Smooth muscle cell (in vitro differentiated cells): ENCODE data around the gene DLG3. TPM values are rescaled to one million over a fixed set of nuclear protein-coding genes. Genes with fewer than 3 reads are reported as not detected.

Experiments used
- DNase-seq: peaks from one replicate; lab custom pipeline; 2025; ENCODE audit not compliant: unreplicated experiment; lab: John Stamatoyannopoulos, UW
- H2AFZ ChIP-seq: fragments of 200-600 bp; sonication (generic); 2 replicates; pipeline ENCODE4 v1.6.0; 2016; ENCODE audit warnings: antibody characterized with exemption, low read depth, mild to moderate bottlenecking
- H3F3A ChIP-seq: fragments of 200-600 bp; sonication (generic); 2 replicates; pipeline ENCODE4 v1.6.0; 2017; ENCODE audit warnings: antibody characterized with exemption, low read depth
- H3K27ac ChIP-seq: fragments of 200-600 bp; sonication (generic); 2 replicates; pipeline ENCODE4 v1.5.1; 2016; ENCODE audit warnings: low read depth, mild to moderate bottlenecking
- H3K27me3 ChIP-seq: fragments of 200-600 bp; sonication (generic); 2 replicates; pipeline ENCODE4 v1.6.1; 2016; ENCODE audit warnings: low read depth, mild to moderate bottlenecking
- H3K36me3 ChIP-seq: fragments of 200-600 bp; sonication (generic); 2 replicates; pipeline ENCODE4 v1.5.1; 2016; ENCODE audit warnings: low read depth
- H3K4me1 ChIP-seq: fragments of 200-600 bp; sonication (generic); 2 replicates; pipeline ENCODE4 v1.5.1; 2016; ENCODE audit warnings: low read depth
- H3K4me2 ChIP-seq: fragments of 200-600 bp; sonication (generic); 2 replicates; pipeline ENCODE4 v1.6.0; 2016; ENCODE audit warnings: mild to moderate bottlenecking
- H3K4me3 ChIP-seq: fragments of 200-600 bp; sonication (generic); 2 replicates; pipeline ENCODE4 v1.5.1; 2016; ENCODE audit warnings: mild to moderate bottlenecking
- H3K79me2 ChIP-seq: fragments of 200-600 bp; sonication (generic); 2 replicates; pipeline ENCODE4 v1.6.0; 2016; ENCODE audit warnings: low read depth, mild to moderate bottlenecking
- H3K9ac ChIP-seq: fragments of 200-600 bp; sonication (generic); 2 replicates; pipeline ENCODE4 v1.6.0; 2016; ENCODE audit warnings: low read depth
- H3K9me3 ChIP-seq: fragments of 200-600 bp; sonication (generic); replicated peaks from 2 replicates; pipeline ENCODE4 v1.5.1; 2016; ENCODE audit warnings: low read depth
- H4K20me1 ChIP-seq: fragments of 200-600 bp; sonication (generic); 2 replicates; pipeline ENCODE4 v1.6.0; 2016; ENCODE audit warnings: low read depth
- CTCF ChIP-seq: fragments of 200-600 bp; sonication (generic); IDR thresholded peaks from 2 replicates; pipeline ENCODE4 v1.5.1; 2017; ENCODE audit warnings: borderline replicate concordance, mild to moderate bottlenecking, antibody characterized with exemption; ENCODE audit not compliant: insufficient read depth, poor library complexity, severe bottlenecking
- WGBS: methylation state at CpG from one replicate; pipeline ENCODE4 v1.1.7; 2016; ENCODE audit warnings: low lambda C conversion rate; 5-methylcytosine and 5-hydroxymethylcytosine counted together
- polyA plus RNA-seq: library from polyadenylated mRNA; unstranded; fragments of >200 nt; fragmentation: Nextera tagmentation; extraction: Ambion mirVana; gene quantifications from 2 replicates; pipeline ENCODE4 v1.2.1, GENCODE V29; 2016
- total RNA-seq: library from RNA; depleted of rRNA; stranded (reverse); fragments of >200 nt; gene quantifications from 2 replicates; pipeline ENCODE4 v1.2.3, GENCODE V29; 2014

Gene DLG3
- total and polyA plus RNA-seq, 2 experiments from 2014 or later: 14.5 to 39.6 TPM

GRCh38 chrX:70456256-70456655 is 11.6 kb downstream of the DLG3 start:
- Histone ChIP-seq H4K20me1 (no peaks in the 10 kb centered on the region), H3K36me3 (no peaks in the 10 kb centered on the region), H3K27ac (no peak overlapping the region), H3K4me2 (peak overlapping the region; percentile 89), H3K79me2 (no peaks in the 10 kb centered on the region), H3K4me1 (no peaks in the 10 kb centered on the region), H3K9me3 (no peaks in the 10 kb centered on the region), H2AFZ (no peak overlapping the region), H3K9ac (no peak overlapping the region), H3K27me3 (no peaks in the 10 kb centered on the region), H3K4me3 (peak overlapping the region; percentile 67), H3F3A (no peaks in the 10 kb centered on the region)
- no peak for DNase-seq
- WGBS: 67% methylated on average over 2 of the region's 2 CpGs
- TF ChIP-seq CTCF: no peak

DNA sequence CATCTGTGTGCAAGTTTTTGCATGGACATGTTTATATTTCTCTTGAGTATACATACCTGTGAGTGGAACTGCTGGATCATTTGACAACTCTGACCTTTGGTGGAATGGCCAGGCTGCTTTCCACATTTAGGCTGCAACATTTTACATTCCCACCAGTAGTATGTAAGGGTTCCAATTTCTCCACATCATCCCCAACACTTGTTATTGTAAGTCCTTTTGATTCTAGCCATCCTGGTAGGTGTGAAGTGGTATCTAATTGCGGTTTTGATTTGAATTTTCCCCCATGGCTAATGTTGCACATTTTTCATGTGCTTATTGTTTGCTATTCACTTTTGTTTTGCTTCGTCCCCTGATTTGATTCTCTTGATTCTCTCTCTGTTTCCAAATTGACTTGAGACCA is 16.4 kb downstream of the DLG3 start:
- Histone ChIP-seq H3K79me2 (no peaks in the 10 kb centered on the region), H3K9ac (no peak overlapping the region), H3F3A (no peaks in the 10 kb centered on the region), H4K20me1 (peaks cover 3% of the 10 kb centered on the region), H3K27me3 (no peaks in the 10 kb centered on the region), H3K4me3 (no peak overlapping the region), H3K36me3 (no peaks in the 10 kb centered on the region), H3K27ac (no peak overlapping the region), H3K9me3 (no peaks in the 10 kb centered on the region), H2AFZ (no peak overlapping the region), H3K4me1 (no peaks in the 10 kb centered on the region), H3K4me2 (no peak overlapping the region)
- WGBS: 74% methylated on average over 2 of the region's 2 CpGs
- no peak for TF ChIP-seq CTCF
- DNase-seq: no peak

GRCh38 chrX:70464051-70464450 is 19.4 kb downstream of the DLG3 start:
- H3K27ac ChIP-seq: no peak overlapping the region
- H3K4me3 ChIP-seq: no peak overlapping the region
- H3K9me3 ChIP-seq: no peaks in the 10 kb centered on the region
- no peak overlapping the region for H2AFZ ChIP-seq
- H3K79me2 ChIP-seq: no peaks in the 10 kb centered on the region
- no peak overlapping the region for H3K9ac ChIP-seq
- H3F3A ChIP-seq: no peaks in the 10 kb centered on the region
- DNase-seq: no peak
- no peak for TF ChIP-seq CTCF
- H3K36me3 ChIP-seq: no peaks in the 10 kb centered on the region
- H3K4me2 ChIP-seq: no peak overlapping the region
- H3K27me3 ChIP-seq: no peaks in the 10 kb centered on the region
- no peaks in the 10 kb centered on the region for H3K4me1 ChIP-seq
- peaks cover 3% of the 10 kb centered on the region for H4K20me1 ChIP-seq

GRCh38 chrX:70466968-70467367 is 22.3 kb downstream of the DLG3 start:
- H3K4me1 ChIP-seq: no peaks in the 10 kb centered on the region
- no peak overlapping the region for H3K9ac ChIP-seq
- H3K27ac ChIP-seq: no peak overlapping the region
- TF ChIP-seq CTCF: no peak
- H3F3A ChIP-seq: peaks cover 4% of the 10 kb centered on the region
- H3K27me3 ChIP-seq: no peaks in the 10 kb centered on the region
- no peak overlapping the region for H3K4me2 ChIP-seq
- no peak overlapping the region for H2AFZ ChIP-seq
- no peaks in the 10 kb centered on the region for H3K79me2 ChIP-seq
- no peaks in the 10 kb centered on the region for H3K36me3 ChIP-seq
- no peak for DNase-seq
- H4K20me1 ChIP-seq: peaks cover 3% of the 10 kb centered on the region
- no peaks in the 10 kb centered on the region for H3K9me3 ChIP-seq
- no peak overlapping the region for H3K4me3 ChIP-seq
